Measurements from ENCODE around the gene SELENOO.

- TF ChIP-seq CTCF (conservative IDR thresholded peaks at IDR 0.05; ENCODE audit: low read length) (no peak), EZH2phosphoT487 (IDR thresholded peaks at IDR 0.05; ENCODE audit: borderline replicate concordance, low read depth, low read length) (no peak)
Observed at GRCh38 chr22:50197856-50198623, 2.8 kb upstream of the SELENOO start.

Measured in OCI-LY7 (cell line).